ENCODE results near the gene FGF19.

The FGF19 gene, protein sequence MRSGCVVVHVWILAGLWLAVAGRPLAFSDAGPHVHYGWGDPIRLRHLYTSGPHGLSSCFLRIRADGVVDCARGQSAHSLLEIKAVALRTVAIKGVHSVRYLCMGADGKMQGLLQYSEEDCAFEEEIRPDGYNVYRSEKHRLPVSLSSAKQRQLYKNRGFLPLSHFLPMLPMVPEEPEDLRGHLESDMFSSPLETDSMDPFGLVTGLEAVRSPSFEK

GRCh38 chr11:69703768-69704507 lies at the start of gene FGF19:
Gene FGF19, minus strand, starts transcription at chr11:69704022. Its CDS starts 146 bp downstream, at chr11:69703876.
- DNase-seq = no peak

- DNase-seq = no peak
Measured at GRCh38 chr11:69752890-69753289, 49.1 kb upstream of the FGF19 start.

GRCh38 chr11:69750875-69751597 lies 47.2 kb upstream of the FGF19 start:
- no peak for DNase-seq

DNA sequence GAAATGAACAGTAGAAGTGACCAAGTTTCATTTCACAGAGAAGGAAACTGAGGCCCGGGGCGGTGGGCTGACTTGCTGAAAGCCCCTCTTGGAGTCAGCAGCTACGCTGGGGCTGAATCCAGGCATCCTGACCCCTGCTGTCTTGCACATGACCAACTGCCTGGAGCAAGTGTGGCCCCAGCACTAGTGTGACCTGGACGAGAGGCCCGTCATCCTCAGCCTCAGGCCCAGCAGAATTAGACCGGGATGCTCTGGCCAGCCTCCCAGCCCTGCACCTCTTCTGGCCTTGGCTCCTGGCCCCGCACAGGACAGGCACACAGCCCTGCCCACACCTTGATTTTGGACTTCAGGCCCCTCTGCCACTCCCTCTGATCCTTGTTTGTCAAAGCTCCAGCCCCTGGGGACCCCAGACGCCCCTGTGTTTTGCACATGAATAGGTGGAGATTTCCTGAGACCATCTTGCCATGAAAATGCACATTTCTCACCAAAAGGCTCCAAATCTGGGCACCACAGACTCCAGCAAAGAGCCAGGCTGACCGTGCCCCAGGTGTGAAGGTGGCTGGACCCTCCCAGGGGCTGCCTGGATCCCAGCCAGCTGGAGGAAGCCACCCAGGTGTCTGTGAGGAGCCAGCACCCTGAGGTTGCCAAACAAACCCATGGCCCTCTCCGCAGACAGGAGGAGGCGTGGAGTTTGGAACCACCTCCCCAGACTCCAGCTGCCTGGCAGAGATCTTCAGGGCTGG lies 46.5 kb upstream of the FGF19 start:
- DNase-seq = no peak

DNA sequence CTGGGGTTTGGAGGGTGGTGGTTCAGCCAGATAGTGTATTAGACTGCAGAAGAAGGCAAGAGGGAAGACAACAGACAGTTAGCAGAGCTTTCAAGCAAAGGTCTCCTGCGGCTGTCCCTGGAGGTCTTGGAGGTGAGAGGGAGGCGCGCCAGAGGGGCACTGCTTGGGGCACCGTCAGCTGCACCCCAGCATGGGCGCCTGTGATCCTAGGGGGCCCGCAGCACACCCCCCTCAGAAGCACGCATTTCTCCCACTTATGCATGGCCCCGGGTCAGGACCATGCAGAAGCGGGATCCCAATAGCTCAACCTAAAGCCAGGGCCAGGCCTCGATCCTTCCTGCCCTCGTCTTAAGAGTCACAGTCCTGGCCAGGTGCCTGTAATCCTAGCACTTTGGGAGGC lies 44.8 kb upstream of the FGF19 start:
- DNase-seq = no peak

GRCh38 chr11:69746752-69747742 lies 43.2 kb upstream of the FGF19 start:
- DNase-seq = no peak

DNA sequence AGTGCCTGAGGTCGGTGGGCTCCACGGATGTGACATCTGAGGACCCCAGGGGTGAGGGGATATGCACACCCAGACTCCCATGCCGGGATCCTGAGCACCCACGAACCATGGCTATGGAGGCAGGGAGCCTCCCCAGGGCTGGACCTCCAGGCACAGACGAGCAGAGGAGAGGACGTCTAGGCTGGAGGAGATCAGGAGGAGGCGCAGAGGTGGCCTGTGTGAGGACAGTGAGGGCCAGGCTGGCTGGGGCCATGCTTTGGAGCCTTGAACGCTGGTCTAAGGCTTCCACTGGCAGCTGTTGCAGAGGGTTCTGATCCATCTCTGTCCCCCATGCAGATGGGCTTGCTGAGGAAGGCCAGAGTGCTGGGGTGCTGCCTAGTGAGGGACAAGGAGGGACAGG lies 42.3 kb upstream of the FGF19 start:
- no peak for DNase-seq

GRCh38 chr11:69745201-69745600 lies 41.4 kb upstream of the FGF19 start:
- no peak for DNase-seq

DNA sequence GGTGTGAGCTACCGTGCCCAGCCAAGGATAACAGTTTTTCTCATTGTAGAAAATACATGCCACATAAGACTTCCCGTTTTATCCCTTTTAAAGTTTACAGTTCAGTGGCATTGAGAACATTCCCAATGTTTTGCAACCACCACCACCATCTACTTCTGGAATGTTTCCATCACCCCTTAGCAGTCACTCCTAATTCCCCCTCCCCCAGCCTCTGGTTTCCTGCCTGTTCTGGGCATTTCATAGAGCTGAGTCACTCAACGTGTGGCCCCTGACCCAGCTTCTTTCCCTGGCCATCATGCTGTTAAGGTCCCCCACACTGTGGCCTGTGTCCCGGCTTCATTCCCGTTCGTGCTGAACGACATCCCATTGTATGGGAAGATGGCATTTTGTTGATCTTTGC lies 40.6 kb upstream of the FGF19 start:
- no peak for DNase-seq

GRCh38 chr11:69734841-69735240 lies 31.0 kb upstream of the FGF19 start:
- no peak for DNase-seq

- no peak for DNase-seq
Measured at GRCh38 chr11:69734367-69734766, 30.5 kb upstream of the FGF19 start.

- no peak for DNase-seq
Measured at GRCh38 chr11:69732910-69733309, 29.1 kb upstream of the FGF19 start.

GRCh38 chr11:69731110-69731509 lies 27.3 kb upstream of the FGF19 start:
- no peak for DNase-seq

GRCh38 chr11:69730500-69730899 lies 26.7 kb upstream of the FGF19 start:
- DNase-seq = no peak

DNA sequence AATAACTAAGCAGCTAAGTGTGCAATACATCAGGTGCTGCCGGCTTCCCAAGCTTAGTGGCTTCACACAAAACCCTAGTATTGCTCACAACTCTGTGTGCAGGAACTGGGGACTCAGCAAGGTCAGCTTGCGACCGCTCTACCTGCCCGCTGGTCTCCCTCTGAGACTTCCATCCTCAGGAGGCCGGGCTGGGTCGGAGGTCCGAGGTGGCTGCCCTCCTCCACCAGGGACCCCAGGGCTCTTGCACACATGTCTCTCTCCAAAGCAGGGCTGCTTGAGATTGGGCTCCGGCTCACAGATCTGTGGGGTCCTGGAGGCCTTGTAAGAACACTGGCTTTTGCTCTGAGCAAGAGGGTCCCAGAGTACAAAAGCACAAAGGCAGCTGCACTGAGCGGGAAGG lies 25.4 kb upstream of the FGF19 start:
- no peak for DNase-seq

- no peak for DNase-seq
Measured at GRCh38 chr11:69727266-69727665, 23.4 kb upstream of the FGF19 start.

DNA sequence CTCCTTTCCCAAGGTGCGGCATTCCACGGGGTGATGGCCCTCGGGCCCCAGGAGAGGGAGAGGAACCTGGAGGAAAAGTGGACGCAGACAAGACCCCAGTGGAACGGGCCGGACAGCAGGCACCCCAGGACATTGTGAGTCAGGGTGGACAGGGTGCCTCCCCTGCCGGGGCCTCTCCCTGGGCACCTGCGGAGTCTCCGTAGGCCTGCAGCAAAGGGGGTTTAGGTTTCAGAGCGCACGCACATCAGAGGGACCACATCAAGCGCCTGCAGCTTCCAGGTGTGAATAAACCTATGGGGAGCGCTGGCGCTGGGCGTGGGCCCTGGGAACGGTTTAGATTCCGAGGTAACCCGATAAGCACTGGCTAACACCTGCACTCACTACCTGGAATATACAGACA lies 22.7 kb upstream of the FGF19 start:
- no peak for DNase-seq

- DNase-seq = no peak
Measured at GRCh38 chr11:69726019-69726418, 22.2 kb upstream of the FGF19 start.

GRCh38 chr11:69721745-69722144 lies 17.9 kb upstream of the FGF19 start:
- DNase-seq = no peak

DNA sequence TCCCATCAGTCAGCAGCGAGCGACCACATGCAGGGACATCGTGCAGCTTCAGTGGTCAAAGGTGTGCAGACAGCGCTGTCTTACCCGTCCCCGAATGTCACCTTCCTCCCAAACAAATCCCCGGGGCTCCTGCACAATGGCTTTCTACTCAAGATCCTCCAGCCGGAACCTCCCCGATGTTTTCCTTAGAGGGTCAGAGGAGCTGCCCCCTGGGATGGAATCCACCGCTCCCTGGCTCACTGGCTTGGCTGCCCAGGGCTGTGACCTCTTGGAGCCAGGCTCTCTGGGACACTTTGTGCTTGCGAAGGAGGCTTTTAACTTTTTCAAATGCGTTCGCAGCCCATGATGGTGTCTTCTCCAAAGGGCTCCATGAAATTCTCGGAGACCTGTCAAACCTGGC lies 17.3 kb upstream of the FGF19 start:
- DNase-seq = no peak

DNA sequence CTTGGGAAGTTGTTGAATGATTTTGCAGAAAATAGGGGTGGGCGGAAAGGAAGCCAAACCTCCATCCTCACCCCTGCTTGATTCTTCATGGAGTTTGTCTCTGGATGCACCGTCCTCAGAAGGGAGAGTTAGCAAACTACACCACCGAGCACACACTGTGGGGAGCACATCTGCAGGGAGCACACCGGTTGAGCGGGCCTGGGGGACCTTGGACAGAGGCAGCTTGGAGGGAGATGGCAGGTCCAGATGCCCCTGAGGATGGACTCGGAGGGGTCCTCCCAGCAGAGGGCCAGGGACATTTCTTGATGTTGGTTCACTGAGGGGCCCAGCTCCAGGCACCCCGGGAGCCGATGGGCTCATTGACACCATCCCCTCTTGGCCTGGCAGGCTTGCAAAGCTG lies 15.1 kb upstream of the FGF19 start:
- no peak for DNase-seq

GRCh38 chr11:69718147-69718546 lies 14.3 kb upstream of the FGF19 start:
- DNase-seq = no peak
